Middle frontal gyrus (tissue), 1 donor: Measurements from ENCODE around the gene ZNF444.
"Not testable (repeated sequence)": the region's sequence is repeated elsewhere in the genome, so short reads cannot be mapped to it uniquely, and the experiment has no call there.

ENCODE experiments used
- DNase-seq: peaks from one replicate; pipeline ENCODE4 v3.0.0-alpha.2; 2015; ENCODE audit warnings: low spot score; ENCODE audit errors: extremely low spot score

The ZNF444 gene

DNA sequence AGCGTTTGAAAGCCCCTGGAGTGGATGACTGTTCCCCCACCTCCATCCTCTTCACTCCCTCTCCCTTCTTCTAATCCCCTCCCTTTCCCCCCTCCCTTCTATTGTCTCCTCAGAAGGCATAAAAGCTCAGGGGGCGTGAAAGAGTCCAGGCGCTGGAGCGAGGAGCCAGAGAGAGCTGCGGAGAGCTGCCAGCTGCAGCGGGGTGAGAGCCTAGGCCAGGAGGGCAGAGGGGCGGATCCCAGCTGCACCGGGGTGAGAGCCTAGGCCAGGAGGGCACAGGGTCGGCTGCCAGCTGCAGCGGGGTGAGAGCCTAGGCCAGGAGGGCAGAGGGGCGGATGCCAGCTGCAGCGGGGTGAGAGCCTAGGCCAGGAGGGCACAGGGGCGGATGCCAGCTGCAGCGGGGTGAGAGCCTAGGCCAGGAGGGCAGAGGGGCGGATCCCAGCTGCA is 34.8 kb downstream of the ZNF444 start, which contains the start of gene GALP:
GALP (plus strand) TSS at position 148 of the 447 bp plus-strand sequence. CDS start 1,101 bp downstream, outside the sequence.
- not testable (repeated sequence) for DNase-seq

- not testable (repeated sequence) for DNase-seq
Measured at GRCh38 chr19:56176310-56176709, 35.2 kb downstream of the ZNF444 start.

- DNase-seq = no peak
Measured at GRCh38 chr19:56176881-56177280, 35.8 kb downstream of the ZNF444 start.

GRCh38 chr19:56177564-56178243 is 36.6 kb downstream of the ZNF444 start:
- no peak for DNase-seq

GRCh38 chr19:56189785-56190184 is 48.7 kb downstream of the ZNF444 start:
- no peak for DNase-seq

- DNase-seq = no peak
Measured at GRCh38 chr19:56191115-56191514, 50.0 kb downstream of the ZNF444 start.

DNA sequence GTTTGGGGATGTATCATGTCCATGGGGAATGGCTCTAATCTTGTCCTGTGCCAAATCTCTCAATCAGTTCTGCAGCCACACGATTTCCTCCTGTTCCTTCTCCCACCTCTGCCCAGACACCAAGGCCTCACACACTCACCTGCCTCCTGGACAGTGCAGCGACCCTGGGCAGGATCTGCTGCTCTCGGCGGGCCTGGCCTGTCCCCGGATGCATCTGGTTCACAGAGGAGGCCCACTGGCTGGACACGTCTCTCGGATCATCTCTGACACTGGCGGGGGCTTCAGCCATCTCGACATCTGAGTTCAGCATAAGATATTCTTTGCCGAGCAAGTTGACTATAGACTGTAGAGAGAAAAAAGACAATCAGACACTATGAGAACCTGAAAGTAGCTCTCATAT is 50.6 kb downstream of the ZNF444 start:
- no peak for DNase-seq

DNA sequence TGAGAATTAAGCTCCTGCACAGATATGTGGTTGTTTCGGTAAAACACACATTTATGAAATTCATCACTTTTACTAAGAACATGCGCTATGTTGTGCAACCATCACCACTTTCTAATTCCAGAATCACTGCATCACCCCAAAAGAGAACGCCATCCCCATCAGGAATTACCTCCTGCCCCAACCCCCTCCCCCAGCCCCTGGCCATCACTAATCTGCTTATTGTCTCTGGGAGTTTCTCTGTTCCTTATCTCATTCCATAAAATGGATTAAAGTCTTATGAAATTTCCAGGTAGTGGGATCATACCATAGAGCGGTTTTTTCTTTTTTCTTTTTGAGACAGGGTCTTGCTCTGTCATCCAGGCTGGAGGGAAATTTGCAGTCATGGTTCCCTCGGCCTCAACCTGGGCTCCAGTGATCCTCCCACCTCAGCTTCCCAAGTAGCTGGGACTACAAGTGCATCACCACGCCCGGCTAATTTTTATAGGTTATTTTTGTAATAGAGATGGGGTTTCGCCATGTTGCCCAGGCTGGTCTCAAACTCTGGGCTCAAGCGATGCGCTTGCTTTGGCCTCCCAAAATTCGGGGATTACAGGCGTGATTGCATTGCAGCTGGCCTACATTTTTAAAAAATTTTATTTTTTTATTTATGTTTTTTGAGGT is 53.0 kb downstream of the ZNF444 start:
- DNase-seq = no peak

GRCh38 chr19:56197646-56198045 is 56.6 kb downstream of the ZNF444 start, which contains the start of gene ZSCAN5B:
TSS of gene ZSCAN5B (minus strand) at chr19:56197783. CDS start at chr19:56193052, 4,731 bp downstream.
- DNase-seq = not testable (repeated sequence)

DNA sequence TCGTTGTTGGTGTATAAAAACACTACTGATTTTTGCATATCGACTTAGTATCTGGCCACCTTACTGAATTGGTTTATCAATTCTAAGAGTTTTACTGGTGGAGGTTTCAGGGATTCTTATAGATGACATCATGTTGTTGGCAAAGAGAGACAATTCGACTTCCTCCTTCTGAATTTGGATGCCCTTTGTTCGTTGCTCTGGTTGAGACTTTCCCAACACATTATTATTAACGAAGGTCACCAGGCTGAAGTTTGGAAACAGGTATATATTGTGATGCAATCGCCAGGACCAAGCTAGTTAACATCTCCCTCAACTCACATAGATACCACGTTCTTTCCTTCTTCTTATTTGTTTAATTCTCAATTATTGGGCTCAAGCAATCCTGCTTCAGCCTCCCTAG is 58.6 kb downstream of the ZNF444 start:
- DNase-seq = no peak

DNA sequence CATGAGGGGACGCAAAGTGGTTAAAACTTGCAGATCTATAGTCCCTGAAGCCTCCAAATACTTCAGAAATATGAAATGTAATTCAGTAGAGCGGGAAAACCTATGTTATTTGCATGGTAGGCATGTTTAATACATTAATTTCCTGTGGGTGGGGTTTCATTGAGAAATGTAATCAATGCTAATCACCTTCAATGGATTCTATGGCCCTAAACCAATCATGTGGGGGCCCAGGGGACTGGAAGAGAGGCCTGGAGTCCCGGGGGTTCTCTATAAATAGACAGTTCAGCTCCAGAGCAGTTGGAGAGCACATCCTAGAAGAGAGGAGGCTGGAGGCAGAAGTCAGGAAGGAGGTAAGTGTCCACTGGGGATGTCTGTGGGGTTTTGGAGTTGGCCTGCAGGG is 60.9 kb downstream of the ZNF444 start, which contains the start of gene ZSCAN5C:
ZSCAN5C (plus strand) TSS at position 301 of the 400 bp plus-strand sequence. CDS start 3,641 bp downstream, outside the sequence.
- no peak for DNase-seq

DNA sequence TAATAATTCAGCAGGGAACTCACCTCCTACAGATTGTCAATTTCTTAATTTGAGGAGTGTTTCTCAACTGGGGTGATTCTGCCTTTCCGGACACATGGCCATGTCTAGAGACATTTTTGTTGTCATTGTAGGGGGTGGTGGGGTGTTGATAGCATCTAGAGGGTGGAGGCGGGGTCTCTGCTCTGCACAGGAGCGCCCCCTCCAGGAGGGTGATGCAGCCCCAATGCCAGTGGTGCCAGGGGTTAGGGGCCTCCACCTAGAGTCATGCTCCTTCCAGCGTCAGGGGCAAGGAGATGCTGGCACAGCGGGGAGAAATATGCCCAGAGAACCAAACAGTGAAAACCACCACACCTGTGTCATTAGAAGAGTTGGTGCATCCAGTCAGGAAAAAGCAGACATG is 66.5 kb downstream of the ZNF444 start:
- DNase-seq = not testable (repeated sequence)

DNA sequence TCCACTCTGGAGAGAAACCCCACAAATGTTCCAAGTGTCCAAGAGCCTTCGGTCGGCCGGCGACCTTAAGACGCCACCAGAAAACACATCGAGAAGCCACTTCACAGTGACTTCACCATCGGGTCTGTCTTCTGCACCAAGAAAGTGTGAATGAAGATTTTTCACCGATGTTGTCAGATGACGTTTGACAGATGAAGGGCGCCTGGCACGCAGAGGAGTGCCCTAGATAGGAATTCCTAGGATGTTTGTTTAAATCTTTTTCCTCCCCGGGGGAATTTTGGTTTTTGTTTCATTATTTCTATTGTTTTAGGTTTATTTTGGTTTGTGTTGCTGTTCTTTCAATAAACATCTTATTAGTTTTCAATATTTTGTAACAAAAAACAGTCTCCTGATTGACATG is 68.0 kb downstream of the ZNF444 start:
- DNase-seq = no peak

DNA sequence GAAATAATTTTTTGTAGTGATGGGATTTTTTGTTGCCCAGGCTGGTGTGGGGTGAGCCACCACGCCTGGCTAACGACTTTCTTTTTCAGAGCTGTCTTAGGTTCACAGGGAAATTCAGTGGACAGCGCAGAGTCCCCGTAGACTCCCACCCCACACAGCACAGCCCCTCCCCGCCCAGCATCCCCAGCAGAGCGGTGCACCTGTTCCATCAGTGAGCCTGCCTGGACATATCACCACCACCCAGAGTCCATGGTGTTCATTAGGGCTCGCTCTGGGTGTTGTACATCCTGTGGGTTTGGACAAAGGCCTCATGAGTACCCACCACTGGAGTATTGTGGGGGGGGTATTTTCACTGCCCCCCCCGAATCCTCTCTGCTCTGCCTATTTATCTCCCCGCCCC is 68.9 kb downstream of the ZNF444 start:
- not testable (repeated sequence) for DNase-seq
